ENCODE data around the gene DOCK9.

Gene DOCK9

GRCh38 chr13:98879127-98879520 is 98.7 kb downstream of the DOCK9 start:
- no peak for DNase-seq

GRCh38 chr13:98878486-98879126 is 99.3 kb downstream of the DOCK9 start:
- DNase-seq: no peak

DNA sequence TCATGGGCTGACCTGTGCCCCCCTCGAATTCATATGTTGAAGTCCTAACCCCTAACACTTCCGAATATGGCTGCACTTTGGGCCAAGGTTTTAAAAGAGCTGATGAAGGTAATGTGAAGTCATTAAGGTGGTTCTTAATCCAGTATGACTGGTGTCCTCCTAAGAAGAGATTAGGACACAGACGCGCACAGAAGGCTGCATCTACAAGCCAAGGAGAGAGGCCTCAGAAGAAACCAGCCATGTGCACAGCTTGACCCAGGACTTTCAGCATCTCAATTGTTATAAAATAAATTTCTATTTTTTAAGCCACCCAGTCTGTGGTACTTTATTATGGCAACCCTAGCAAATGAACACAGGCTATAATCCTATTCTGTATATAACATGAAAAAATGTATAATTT is 99.9 kb downstream of the DOCK9 start:
- no peak for DNase-seq

DNA sequence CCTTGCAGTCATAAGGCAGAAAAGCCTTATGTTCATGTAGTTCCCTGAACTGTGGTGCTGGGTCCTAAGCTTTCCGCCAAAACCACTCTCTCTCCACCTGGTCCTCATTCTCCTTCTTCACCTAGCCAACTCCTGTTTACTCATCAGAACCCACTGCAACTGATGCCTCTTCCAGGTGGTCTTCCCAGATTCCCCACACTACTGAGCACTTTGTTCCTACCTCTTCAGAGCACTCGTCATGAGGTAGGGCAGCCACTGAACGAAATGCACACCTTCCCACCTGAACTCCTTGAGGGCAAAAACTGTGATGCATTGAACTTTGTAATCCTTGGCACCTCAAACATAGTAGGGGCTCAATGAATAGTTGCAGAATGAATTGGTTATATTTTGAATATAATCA is 100.4 kb downstream of the DOCK9 start:
- DNase-seq: no peak

DNA sequence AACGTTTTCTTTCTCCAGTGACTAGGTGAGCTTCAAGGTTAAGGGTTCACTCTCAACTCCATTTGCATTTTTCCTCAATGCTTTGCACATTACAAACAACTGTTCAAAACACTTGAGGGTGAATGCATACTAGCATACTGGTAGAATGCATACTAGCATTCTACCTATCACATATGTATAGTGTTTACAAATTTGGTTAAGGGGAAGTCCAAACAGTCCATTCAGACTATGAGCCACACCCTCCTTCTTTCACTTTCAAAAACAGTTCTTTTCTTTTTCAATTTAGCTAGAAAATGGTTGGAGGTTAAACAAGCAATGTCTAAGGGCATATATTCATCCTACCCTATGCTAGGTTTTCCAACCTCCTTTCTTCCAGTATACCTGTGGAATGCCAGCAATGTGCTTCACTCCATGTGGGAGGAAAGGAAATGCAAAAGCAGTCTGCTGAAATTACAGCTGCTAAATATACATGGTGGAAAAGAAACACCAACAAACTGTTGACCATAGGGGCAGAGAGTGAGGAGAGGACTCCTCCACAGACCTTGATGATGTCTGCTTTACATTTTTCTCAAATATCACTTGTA is 102.6 kb downstream of the DOCK9 start:
- DNase-seq: no peak

DNA sequence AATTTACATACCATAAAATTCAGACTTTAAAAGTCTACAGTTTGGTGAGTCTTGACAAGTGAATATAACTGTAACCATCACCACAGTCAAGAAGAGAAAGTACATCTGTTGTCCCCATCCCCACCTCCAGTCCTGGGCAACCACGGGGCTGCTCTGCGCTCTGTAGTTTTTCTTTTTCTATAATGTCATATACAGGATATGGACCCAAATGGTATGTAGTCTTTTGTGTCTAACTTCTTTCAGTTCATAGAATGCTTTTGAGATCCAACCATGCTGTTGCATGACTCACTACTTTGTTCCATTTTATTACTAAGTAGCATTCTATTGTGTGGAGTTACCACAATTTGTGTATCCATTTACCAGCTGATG is 103.9 kb downstream of the DOCK9 start:
- DNase-seq: no peak

- DNase-seq: no peak
These were observed 104.4 kb downstream of the DOCK9 start for GRCh38 chr13:98873377-98874028.

DNA sequence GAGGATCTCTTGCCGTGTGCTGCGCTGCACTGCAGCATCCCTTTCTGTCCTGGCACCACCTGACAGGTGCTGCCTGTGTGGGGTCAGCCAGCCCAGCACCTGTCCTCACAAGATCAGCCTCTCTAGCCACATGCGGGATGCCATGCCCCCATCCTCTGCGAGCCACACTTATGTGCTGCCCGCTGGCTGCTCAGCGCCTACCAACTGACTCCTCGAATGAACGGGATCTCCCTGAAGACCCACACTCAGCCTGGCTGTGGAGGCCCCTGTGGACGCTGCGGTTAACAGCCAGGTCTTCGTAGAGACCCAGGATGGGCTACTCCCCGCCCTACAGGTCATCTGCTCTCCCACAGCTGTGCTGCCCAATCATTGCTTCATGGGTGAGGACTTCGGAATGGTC is 106.1 kb downstream of the DOCK9 start:
- no peak for DNase-seq

DNA sequence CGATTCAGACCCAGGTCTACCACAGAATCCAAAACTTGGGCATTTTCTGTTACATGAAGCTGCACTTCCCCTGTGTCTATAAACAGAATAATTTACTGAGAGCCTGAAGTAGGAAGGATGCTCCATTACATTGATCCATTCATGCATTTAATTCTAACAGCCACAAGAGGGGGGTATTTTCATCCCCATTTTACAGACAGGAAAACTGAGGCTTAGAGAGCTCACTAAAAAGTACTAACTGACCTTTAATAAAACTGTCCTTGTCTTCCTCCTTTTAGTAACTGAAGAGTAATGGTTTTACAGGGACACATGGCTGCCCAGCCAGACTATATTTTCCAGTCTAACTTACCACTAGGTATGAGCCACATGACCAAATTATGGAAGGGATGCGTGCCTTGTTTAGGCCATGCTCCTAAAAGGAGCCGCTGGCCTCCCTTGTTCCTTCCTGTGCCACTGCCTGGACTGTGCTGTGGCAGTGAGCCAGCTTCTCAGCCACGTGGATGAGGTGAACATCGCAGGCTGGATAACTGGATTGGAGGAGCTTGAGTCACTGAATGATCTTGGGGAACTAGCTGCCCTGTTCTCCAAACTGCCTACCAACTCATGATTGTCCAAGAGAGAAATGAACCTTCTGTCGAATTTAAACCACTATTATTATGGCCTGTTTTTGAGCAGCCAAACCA is 108.3 kb downstream of the DOCK9 start:
- DNase-seq: no peak

GRCh38 chr13:98868932-98869331 is 108.9 kb downstream of the DOCK9 start:
- DNase-seq: no peak

- DNase-seq: no peak
These were observed 111.0 kb downstream of the DOCK9 start for GRCh38 chr13:98866882-98867281.

GRCh38 chr13:98860491-98860890 is 117.4 kb downstream of the DOCK9 start:
- no peak for DNase-seq

GRCh38 chr13:98858191-98858590 is 119.7 kb downstream of the DOCK9 start:
- no peak for DNase-seq

DNA sequence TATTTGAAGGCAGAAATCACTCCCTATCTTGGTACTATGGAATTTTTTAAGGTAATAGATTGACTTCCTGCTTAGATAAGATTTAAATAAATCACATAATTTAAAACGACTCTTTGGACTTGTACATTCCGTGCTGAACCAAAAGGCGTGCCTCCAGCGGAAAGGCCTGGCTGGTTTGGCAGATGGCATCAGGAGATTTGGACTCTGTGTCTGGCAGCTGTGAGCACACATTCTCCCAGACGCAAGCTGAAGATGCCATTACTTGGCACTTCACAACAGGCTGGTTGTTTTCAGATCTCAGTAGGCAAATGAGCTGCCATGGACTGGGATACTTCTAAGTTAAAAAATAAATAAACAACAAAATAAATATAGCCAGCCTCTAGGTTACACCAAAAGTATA is 120.9 kb downstream of the DOCK9 start:
- no peak for DNase-seq

DNA sequence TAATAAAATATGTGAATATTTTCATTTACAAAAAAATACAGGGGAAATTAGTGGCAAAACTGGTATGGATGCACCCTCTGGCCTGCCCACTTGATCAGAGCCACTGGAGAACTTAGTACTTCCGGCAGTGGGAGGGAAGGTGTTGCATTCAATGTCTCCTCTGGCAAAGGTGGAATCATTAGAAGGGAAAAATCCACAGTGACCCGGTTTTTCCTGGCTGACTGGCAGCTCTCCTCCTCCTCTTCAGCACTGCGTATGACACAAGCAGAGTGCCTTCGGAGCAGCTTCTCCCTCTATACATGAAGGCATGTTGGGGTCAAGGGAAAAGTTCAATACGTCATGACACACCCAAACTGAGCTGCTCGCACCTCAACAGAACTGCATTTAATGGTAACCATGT is 123.4 kb downstream of the DOCK9 start:
- DNase-seq: no peak

DNA sequence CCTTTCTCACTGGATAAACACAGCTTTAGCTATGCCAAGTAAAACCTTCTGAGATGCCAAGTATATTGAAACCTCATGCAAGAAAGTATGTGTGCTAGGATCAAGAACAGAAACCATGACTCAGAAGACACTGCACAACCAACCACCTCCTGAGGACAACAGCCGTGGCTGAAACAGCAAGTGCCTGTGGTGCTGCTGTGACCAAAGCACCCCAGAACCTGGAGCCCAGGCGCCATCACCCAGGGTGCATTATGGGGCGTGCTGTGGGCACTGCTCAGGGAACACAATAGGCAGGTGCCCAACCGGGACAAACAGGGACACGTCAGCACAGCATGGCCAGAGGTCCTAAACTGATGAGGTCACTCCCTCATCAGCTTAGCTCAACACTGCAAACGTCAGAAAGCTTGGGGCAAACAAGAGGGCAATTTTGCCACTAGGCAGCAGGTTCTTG is 124.1 kb downstream of the DOCK9 start:
- DNase-seq: no peak

GRCh38 chr13:98851276-98851675 is 126.6 kb downstream of the DOCK9 start:
- DNase-seq: no peak

DNA sequence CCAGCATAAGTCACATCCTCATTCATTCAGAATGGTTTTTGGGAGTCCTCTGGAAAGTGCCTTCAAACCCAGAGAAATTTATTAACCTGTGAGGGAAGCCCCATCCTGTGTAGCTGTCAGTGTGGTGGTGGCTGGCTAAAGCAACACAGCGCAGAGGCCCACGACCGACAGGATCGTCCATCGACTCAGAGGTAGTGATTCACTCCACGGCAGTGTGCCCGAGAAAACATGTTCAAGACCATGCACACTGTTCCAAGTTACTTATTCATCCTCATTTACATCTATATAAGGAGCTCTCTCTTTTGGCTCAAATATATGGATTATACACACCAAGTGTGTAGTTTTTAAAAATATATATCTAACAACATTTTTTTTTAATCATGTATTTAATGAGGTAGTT is 129.1 kb downstream of the DOCK9 start:
- no peak for DNase-seq

DNA sequence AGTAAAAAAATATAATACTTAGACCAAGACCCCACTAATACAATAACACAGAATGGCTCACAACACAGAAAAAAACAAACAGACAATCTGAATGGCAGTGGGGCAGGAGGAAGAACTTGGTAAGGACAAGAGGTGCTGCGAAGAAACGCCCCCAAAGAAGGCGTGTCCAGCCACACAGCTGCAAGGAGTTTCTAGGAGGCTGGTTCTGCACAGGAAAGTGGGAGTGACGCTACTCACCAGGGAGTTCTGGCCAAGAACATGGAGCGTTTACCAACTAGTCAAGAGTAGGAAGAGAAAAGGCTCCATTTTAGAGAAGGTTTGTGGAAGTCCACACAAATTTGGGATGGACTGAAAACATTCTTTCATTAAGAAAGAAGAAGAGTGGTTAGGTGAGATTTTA is 130.1 kb downstream of the DOCK9 start:
- no peak for DNase-seq

- DNase-seq: no peak
These were observed 130.9 kb downstream of the DOCK9 start for GRCh38 chr13:98846986-98847385.

- no peak for DNase-seq
These were observed 131.3 kb downstream of the DOCK9 start for GRCh38 chr13:98846521-98846920.

- no peak for DNase-seq
These were observed 132.1 kb downstream of the DOCK9 start for GRCh38 chr13:98845742-98846141.

DNA sequence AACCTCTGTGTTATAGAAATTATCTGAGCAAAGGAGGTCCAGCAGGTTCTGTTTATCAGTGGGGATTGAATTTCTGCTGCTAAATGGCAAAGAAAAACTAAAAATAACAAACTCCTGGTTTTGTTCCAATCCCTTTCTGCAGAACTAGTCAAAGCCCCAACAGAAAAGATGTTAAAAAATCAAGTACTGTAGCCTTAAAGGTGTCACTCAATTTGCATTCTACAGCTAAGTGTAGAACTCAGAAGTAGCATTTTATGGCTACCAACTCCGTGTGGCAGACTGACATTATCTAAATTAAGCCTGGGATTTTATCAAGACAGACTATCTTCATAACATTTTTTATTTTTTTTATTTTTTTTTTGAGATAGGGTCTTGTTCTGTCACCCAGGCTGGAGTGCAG is 133.8 kb downstream of the DOCK9 start:
- no peak for DNase-seq

DNA sequence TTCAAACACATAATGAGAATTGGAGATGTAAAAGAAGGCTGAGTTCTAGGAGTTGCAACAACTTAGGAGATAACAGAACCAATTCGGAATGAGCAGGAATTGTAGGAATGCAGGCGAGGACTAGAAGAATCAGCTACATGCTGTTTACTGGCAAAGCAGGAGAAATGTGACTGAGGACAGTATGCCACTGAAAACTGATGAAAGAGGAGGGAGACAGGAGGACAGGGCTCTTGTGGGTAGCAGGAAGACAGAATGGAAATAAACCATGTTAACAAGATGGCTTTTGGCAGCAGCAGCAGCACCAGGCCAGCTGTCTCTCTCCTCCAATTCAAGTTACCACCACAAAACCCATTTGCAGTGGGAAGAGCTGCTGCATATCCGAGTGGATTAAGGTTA is 134.4 kb downstream of the DOCK9 start:
- DNase-seq: no peak
